Liver (tissue), 9 donors: ENCODE measurements around the gene BMP8A. TPM values are rescaled to one million over a fixed set of nuclear protein-coding genes. Genes with fewer than 3 reads are reported as not detected.

ENCODE experiments used
- DNase-seq: peaks from one replicate; pipeline ENCODE4 v3.0.0-alpha.2; 2017; ENCODE audit warnings: low spot score
- H3K27ac ChIP-seq, 2 donors: one replicate each; pipeline ENCODE4 v1.7.0; 2013; ENCODE audit warnings: inconsistent platforms in 2 of 2, low read length in 2 of 2, control low read depth in 1 of 2, low read depth in 1 of 2, mild to moderate bottlenecking in 1 of 2
- H3K27me3 ChIP-seq, 4 donors: one replicate each; pipeline versions ENCODE4 v1.6.1 to v1.7.0; 2013; ENCODE audit warnings: low read length in 3 of 4, inconsistent platforms in 1 of 4, mild to moderate bottlenecking in 1 of 4, moderate library complexity in 1 of 4; ENCODE audit not compliant: control insufficient read depth in 4 of 4, insufficient read depth in 4 of 4
- H3K36me3 ChIP-seq, 4 donors: one replicate each; pipeline versions ENCODE4 v1.6.1 to v1.7.0; 2013; ENCODE audit warnings: low read length in 3 of 4, mild to moderate bottlenecking in 3 of 4, low read depth in 1 of 4, moderate library complexity in 1 of 4; ENCODE audit not compliant: control insufficient read depth in 4 of 4, insufficient read depth in 3 of 4
- H3K4me1 ChIP-seq, 4 donors: one replicate each; pipeline versions ENCODE4 v1.6.1 to v1.7.0; 2013; ENCODE audit warnings: low read length in 3 of 4, mild to moderate bottlenecking in 3 of 4, moderate library complexity in 1 of 4; ENCODE audit not compliant: control insufficient read depth in 4 of 4, insufficient read depth in 4 of 4
- H3K4me3 ChIP-seq, 3 donors: one replicate each; pipeline versions ENCODE4 v1.6.1 to v1.7.0; 2013; ENCODE audit warnings: low read length in 3 of 3, control low read depth in 1 of 3, low read depth in 1 of 3, mild to moderate bottlenecking in 1 of 3
- H3K9ac ChIP-seq, 2 donors: one replicate each; pipeline ENCODE4 v1.7.0; 2013; ENCODE audit warnings: low read length in 2 of 2, mild to moderate bottlenecking in 2 of 2, moderate library complexity in 2 of 2, control low read depth in 1 of 2, low read depth in 1 of 2
- H3K9me3 ChIP-seq, 4 donors: one replicate each; pipeline versions ENCODE4 v1.6.1 to v1.7.0; 2013; ENCODE audit warnings: low read length in 3 of 4; ENCODE audit not compliant: control insufficient read depth in 4 of 4
- EGR1 ChIP-seq, 2 donors: IDR thresholded peaks; 2 replicates each; pipeline ENCODE4 v1.6.1; 2016 to 2018; ENCODE audit warnings: antibody characterized with exemption in 2 of 2, low read depth in 2 of 2
- FOXA1 ChIP-seq: IDR thresholded peaks from 2 replicates; pipeline ENCODE4 v1.6.1; 2016; ENCODE audit warnings: antibody characterized with exemption
- FOXA2 ChIP-seq: IDR thresholded peaks from 2 replicates; pipeline ENCODE4 v1.6.1; 2016; ENCODE audit warnings: antibody characterized with exemption
- GABPA ChIP-seq, 2 donors: IDR thresholded peaks in 1 of 2; conservative IDR thresholded peaks in 1 of 2; 2 replicates each; pipeline ENCODE4 v1.6.1; 2016; ENCODE audit warnings: antibody characterized with exemption in 2 of 2, mild to moderate bottlenecking in 1 of 2, moderate library complexity in 1 of 2
- HNF4A ChIP-seq, 2 donors: conservative IDR thresholded peaks; 2 replicates each; pipeline ENCODE4 v1.6.1; 2016; ENCODE audit warnings: antibody characterized with exemption in 2 of 2, mild to moderate bottlenecking in 2 of 2
- HNF4G ChIP-seq: IDR thresholded peaks from 2 replicates; pipeline ENCODE4 v1.6.1; 2016; ENCODE audit warnings: antibody characterized with exemption
- JUND ChIP-seq, 2 donors: IDR thresholded peaks; 2 replicates each; pipeline ENCODE4 v1.6.1; 2016; ENCODE audit warnings: antibody characterized with exemption in 2 of 2
- NR2F2 ChIP-seq: IDR thresholded peaks from 2 replicates; pipeline ENCODE4 v1.6.1; 2016; ENCODE audit warnings: antibody characterized with exemption
- RAD21 ChIP-seq, 2 donors: IDR thresholded peaks; 2 replicates each; pipeline ENCODE4 v1.6.1; 2016; ENCODE audit warnings: antibody characterized with exemption in 2 of 2, mild to moderate bottlenecking in 2 of 2
- RXRA ChIP-seq, 2 donors: IDR thresholded peaks; 2 replicates each; pipeline ENCODE4 v1.6.1; 2017 to 2018; ENCODE audit warnings: antibody characterized with exemption in 2 of 2, mild to moderate bottlenecking in 1 of 2
- SP1 ChIP-seq: IDR thresholded peaks from 2 replicates; pipeline ENCODE4 v1.6.1; 2018; ENCODE audit warnings: antibody characterized with exemption, mild to moderate bottlenecking
- TAF1 ChIP-seq: conservative IDR thresholded peaks from 2 replicates; pipeline ENCODE4 v1.6.1; 2016; ENCODE audit warnings: antibody characterized with exemption, mild to moderate bottlenecking
- YY1 ChIP-seq: IDR thresholded peaks from 2 replicates; pipeline ENCODE4 v1.6.1; 2016; ENCODE audit warnings: antibody characterized with exemption, mild to moderate bottlenecking
- WGBS: extraction: QIAGEN DNeasy Blood & Tissue Kit; methylation state at CpG from one replicate; pipeline ENCODE4 v1.1.7; 2013; 5-methylcytosine and 5-hydroxymethylcytosine counted together
- polyA plus RNA-seq, 2 donors: library from polyadenylated mRNA; stranded (reverse) in 1 of 2; unstranded in 1 of 2; fragments of 200-250 nt in 1 of 2; fragments of >200 nt in 1 of 2; fragmentation: Nextera tagmentation in 1 of 2; extraction: Ambion mirVana in 1 of 2; gene quantifications; one replicate each; pipeline versions ENCODE4 v1.2.1 to v1.2.3, GENCODE V29; 2013 to 2015
- total RNA-seq, 2 donors: library from RNA; depleted of rRNA; stranded (reverse); fragments of >200 nt; gene quantifications; one replicate each; pipeline ENCODE4 v1.2.3, GENCODE V29; 2014
- TF ChIP-seq, protein P1 (sequence below): fragments of 150-350 bp; IDR thresholded peaks from 2 replicates; pipeline ENCODE4 v1.5.1; 2017; ENCODE audit warnings: improper control_type of control experiment, low read depth, low read length; ENCODE audit not compliant: missing input control
- TF ChIP-seq, protein P2 (sequence below): IDR thresholded peaks from 2 replicates; pipeline ENCODE4 v1.6.1; 2016; ENCODE audit warnings: antibody characterized with exemption
- TF ChIP-seq, protein P3 (sequence below): IDR thresholded peaks from 2 replicates; pipeline ENCODE4 v1.6.1; 2016; ENCODE audit warnings: antibody characterized with exemption
- TF ChIP-seq, protein P4 (sequence below): IDR thresholded peaks from 2 replicates; pipeline ENCODE4 v1.6.1; 2016; ENCODE audit warnings: antibody characterized with exemption
- TF ChIP-seq, protein P5 (sequence below): IDR thresholded peaks from 2 replicates; pipeline ENCODE4 v1.6.1; 2016; ENCODE audit warnings: antibody characterized with exemption, mild to moderate bottlenecking
- donor health status: healthy.
- donor health status: healthy.
- donor health status: healthy.
- donor health status: healthy.
- donor health status: healthy.

BMP8A gene
- total and polyA plus RNA-seq, 4 donors: not detected

DNA sequence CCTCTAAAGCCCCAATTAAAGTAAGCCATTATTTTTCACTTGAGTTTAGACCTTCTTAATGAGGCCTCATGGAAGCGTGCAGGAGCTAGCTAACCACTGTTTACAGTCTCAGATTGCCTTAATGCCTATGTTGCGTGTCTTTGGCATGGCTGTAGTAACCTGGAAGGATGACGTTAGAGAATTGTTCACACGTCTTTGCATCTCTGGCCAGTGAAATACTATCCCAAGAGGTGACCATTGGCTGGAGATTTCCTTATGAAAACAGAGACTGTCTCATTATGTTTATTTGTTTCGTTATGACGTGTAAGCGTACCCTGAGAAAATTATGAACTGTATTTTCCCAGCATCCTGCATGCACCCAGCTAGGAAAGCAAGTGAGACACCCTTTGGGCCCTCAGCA is 18.6 kb upstream of the BMP8A start:
- H3K27me3 ChIP-seq: no peaks in the 10 kb centered on the region
- WGBS: 95% methylated on average over 7 of the region's 7 CpGs
- no peak overlapping the region for H3K27ac ChIP-seq
- DNase-seq: no peak
- no peaks in the 10 kb centered on the region for H3K4me1 ChIP-seq
- no peak overlapping the region for H3K9ac ChIP-seq
- H3K36me3 ChIP-seq: peaks cover 13 to 61% (median 55%) of the 10 kb centered on the region in 4 donors
- H3K4me3 ChIP-seq: no peak overlapping the region
- TF ChIP-seq SP1: no peak
- TF ChIP-seq FOXA1: no peak
- TF ChIP-seq, protein P1, sequence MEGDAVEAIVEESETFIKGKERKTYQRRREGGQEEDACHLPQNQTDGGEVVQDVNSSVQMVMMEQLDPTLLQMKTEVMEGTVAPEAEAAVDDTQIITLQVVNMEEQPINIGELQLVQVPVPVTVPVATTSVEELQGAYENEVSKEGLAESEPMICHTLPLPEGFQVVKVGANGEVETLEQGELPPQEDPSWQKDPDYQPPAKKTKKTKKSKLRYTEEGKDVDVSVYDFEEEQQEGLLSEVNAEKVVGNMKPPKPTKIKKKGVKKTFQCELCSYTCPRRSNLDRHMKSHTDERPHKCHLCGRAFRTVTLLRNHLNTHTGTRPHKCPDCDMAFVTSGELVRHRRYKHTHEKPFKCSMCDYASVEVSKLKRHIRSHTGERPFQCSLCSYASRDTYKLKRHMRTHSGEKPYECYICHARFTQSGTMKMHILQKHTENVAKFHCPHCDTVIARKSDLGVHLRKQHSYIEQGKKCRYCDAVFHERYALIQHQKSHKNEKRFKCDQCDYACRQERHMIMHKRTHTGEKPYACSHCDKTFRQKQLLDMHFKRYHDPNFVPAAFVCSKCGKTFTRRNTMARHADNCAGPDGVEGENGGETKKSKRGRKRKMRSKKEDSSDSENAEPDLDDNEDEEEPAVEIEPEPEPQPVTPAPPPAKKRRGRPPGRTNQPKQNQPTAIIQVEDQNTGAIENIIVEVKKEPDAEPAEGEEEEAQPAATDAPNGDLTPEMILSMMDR: no peak
- no peak for TF ChIP-seq FOXA2
- TF ChIP-seq EGR1 (IDR thresholded peaks at IDR 0.05; ENCODE audit: low read depth in 2 of 2): no peak
- TF ChIP-seq, protein P2, sequence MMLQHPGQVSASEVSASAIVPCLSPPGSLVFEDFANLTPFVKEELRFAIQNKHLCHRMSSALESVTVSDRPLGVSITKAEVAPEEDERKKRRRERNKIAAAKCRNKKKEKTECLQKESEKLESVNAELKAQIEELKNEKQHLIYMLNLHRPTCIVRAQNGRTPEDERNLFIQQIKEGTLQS: no peak
- TF ChIP-seq TAF1: no peak
- no peak for TF ChIP-seq RAD21 (IDR thresholded peaks at IDR 0.05)
- TF ChIP-seq, protein P3, sequence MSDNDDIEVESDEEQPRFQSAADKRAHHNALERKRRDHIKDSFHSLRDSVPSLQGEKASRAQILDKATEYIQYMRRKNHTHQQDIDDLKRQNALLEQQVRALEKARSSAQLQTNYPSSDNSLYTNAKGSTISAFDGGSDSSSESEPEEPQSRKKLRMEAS: no peak
- TF ChIP-seq, protein P4, sequence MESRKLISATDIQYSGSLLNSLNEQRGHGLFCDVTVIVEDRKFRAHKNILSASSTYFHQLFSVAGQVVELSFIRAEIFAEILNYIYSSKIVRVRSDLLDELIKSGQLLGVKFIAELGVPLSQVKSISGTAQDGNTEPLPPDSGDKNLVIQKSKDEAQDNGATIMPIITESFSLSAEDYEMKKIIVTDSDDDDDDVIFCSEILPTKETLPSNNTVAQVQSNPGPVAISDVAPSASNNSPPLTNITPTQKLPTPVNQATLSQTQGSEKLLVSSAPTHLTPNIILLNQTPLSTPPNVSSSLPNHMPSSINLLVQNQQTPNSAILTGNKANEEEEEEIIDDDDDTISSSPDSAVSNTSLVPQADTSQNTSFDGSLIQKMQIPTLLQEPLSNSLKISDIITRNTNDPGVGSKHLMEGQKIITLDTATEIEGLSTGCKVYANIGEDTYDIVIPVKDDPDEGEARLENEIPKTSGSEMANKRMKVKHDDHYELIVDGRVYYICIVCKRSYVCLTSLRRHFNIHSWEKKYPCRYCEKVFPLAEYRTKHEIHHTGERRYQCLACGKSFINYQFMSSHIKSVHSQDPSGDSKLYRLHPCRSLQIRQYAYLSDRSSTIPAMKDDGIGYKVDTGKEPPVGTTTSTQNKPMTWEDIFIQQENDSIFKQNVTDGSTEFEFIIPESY: no peak
- TF ChIP-seq JUND (IDR thresholded peaks at IDR 0.05): no peak
- TF ChIP-seq GABPA (IDR thresholded peaks at IDR 0.05 in 1 of 2, conservative IDR thresholded peaks at IDR 0.05 in 1 of 2): no peak
- H3K9me3 ChIP-seq: no peaks in the 10 kb centered on the region

DNA sequence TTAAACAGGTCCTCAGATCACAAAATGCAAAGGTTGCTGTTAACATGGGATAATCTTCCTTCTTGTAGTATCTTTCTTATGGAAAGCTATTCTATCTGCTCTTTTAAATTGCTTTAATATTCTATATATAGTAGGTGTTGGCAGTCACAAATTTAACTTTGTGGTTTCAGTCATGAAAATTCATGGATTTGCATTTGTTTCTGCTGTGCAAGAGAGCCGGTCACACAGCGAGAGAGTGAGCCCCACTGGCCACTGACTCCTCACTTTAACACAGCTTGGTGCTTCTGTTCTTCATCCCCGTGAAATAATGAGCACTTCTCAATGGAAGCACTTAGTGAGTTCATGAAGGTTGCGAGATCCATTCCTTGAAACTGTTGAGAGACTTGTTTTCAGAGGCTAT is 18.1 kb upstream of the BMP8A start:
- H3K27me3 ChIP-seq: no peaks in the 10 kb centered on the region
- TF ChIP-seq HNF4G: no peak
- no peak for TF ChIP-seq RAD21 (IDR thresholded peaks at IDR 0.05)
- TF ChIP-seq, protein P5, sequence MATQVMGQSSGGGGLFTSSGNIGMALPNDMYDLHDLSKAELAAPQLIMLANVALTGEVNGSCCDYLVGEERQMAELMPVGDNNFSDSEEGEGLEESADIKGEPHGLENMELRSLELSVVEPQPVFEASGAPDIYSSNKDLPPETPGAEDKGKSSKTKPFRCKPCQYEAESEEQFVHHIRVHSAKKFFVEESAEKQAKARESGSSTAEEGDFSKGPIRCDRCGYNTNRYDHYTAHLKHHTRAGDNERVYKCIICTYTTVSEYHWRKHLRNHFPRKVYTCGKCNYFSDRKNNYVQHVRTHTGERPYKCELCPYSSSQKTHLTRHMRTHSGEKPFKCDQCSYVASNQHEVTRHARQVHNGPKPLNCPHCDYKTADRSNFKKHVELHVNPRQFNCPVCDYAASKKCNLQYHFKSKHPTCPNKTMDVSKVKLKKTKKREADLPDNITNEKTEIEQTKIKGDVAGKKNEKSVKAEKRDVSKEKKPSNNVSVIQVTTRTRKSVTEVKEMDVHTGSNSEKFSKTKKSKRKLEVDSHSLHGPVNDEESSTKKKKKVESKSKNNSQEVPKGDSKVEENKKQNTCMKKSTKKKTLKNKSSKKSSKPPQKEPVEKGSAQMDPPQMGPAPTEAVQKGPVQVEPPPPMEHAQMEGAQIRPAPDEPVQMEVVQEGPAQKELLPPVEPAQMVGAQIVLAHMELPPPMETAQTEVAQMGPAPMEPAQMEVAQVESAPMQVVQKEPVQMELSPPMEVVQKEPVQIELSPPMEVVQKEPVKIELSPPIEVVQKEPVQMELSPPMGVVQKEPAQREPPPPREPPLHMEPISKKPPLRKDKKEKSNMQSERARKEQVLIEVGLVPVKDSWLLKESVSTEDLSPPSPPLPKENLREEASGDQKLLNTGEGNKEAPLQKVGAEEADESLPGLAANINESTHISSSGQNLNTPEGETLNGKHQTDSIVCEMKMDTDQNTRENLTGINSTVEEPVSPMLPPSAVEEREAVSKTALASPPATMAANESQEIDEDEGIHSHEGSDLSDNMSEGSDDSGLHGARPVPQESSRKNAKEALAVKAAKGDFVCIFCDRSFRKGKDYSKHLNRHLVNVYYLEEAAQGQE: no peak
- no peak for TF ChIP-seq RXRA (IDR thresholded peaks at IDR 0.05)
- TF ChIP-seq, protein P3: no peak
- TF ChIP-seq GABPA (IDR thresholded peaks at IDR 0.05 in 1 of 2, conservative IDR thresholded peaks at IDR 0.05 in 1 of 2): no peak
- TF ChIP-seq NR2F2: no peak
- TF ChIP-seq EGR1 (IDR thresholded peaks at IDR 0.05; ENCODE audit: low read depth in 2 of 2): no peak
- TF ChIP-seq TAF1: no peak
- TF ChIP-seq, protein P4: no peak
- TF ChIP-seq JUND (IDR thresholded peaks at IDR 0.05): no peak
- no peak for TF ChIP-seq HNF4A (conservative IDR thresholded peaks at IDR 0.05)
- no peak for TF ChIP-seq SP1
- no peak for TF ChIP-seq YY1
- TF ChIP-seq FOXA1: no peak
- no peaks in the 10 kb centered on the region for H3K4me1 ChIP-seq
- no peak overlapping the region for H3K4me3 ChIP-seq
- no peak overlapping the region for H3K27ac ChIP-seq
- peaks cover 10 to 60% (median 50%) of the 10 kb centered on the region in 4 donors for H3K36me3 ChIP-seq
- no peaks in the 10 kb centered on the region for H3K9me3 ChIP-seq
- H3K9ac ChIP-seq: no peak overlapping the region
- no peak for DNase-seq
- 97% methylated on average over 4 of the region's 4 CpGs for WGBS
